HG03469 (cell line): ENCODE data around the gene SLC45A2.
"Not testable (repeated sequence)": the region's sequence is repeated elsewhere in the genome, so short reads cannot be mapped to it uniquely, and the experiment has no call there.

ENCODE experiments used
- ATAC-seq: cut with Tn5 transposase; IDR thresholded peaks from one replicate; pipeline ENCODE4 v1.9.1; 2021; ENCODE audit warnings: mild to moderate bottlenecking, moderate library complexity, moderate number of reproducible peaks; ENCODE audit not compliant: unreplicated experiment

SLC45A2 gene

GRCh38 chr5:33929925-33930690, 54.4 kb downstream of the SLC45A2 start:
- no peak for ATAC-seq

- no peak for ATAC-seq
Observed at GRCh38 chr5:33928283-33928682, 56.2 kb downstream of the SLC45A2 start.

GRCh38 chr5:33927685-33928084, 56.8 kb downstream of the SLC45A2 start:
- no peak for ATAC-seq

DNA sequence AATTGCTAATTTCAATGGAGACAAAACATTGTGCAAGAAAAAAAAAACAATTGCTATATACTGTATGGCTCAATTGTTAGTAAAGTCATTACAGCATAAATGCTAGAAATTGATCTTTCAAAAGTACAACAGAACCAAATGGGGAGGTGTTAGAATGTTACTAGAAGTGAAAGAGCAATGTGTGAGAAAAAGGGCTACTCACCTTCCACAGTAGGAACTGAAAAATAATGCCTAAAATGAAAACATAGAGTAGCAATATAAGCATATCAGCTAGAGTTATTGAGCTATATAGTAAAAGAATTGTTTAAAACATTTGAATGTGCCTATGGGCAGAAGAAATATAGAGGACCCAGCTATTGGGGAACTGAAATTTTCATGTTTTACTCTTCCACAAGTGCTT, 59.2 kb downstream of the SLC45A2 start:
- ATAC-seq = no peak

- no peak for ATAC-seq
Observed at GRCh38 chr5:33921002-33921401, 63.5 kb downstream of the SLC45A2 start.

GRCh38 chr5:33914844-33915243, 69.6 kb downstream of the SLC45A2 start:
- ATAC-seq = not testable (repeated sequence)

DNA sequence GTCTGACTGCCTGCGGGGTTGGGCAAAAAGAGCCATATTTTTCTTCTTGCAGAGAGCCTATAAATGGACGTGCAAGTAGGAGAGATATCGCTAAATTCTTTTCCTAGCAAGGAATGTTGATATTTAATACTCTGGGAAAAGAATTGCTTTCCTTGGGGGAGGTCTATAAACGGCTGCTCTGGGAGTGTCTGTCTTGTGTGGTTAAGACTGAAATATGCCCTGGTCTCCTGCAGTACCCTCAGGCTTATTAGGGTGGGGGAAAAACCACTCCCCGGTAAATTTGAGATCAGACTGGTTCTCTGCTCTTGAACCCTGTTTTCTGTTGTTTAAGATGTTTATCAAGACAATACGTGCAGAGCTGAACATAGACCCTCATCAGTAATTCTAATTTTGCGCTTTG, 78.2 kb downstream of the SLC45A2 start:
- not testable (repeated sequence) for ATAC-seq

GRCh38 chr5:33905381-33905780, 79.1 kb downstream of the SLC45A2 start:
- ATAC-seq = no peak

- no peak for ATAC-seq
Observed at GRCh38 chr5:33903118-33903517, 81.4 kb downstream of the SLC45A2 start.

DNA sequence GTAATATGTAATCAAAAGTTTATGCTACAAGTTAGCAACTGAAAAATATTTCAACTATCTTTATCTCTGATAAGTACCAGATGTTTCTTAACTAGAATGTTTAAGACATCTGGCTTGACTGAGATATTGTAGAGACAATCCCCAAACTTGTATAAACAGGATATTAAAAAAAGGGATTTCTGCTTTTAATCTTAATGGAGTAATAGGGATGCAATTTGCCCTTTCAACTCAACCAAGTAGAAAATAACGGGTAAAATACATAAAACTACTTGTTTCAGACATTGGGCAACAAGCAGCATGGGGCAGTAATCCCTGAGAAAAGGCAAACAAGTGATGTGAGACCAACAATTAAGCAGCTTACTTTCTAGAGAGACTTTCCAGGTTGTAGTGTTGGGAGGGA, 83.3 kb downstream of the SLC45A2 start:
- no peak for ATAC-seq
